LHCN-M2 (cell line): ENCODE measurements around the gene SPECC1. TPM values are rescaled to one million over a fixed set of nuclear protein-coding genes. Genes with fewer than 3 reads are reported as not detected.
"Not testable (repeated sequence)": the region's sequence is repeated elsewhere in the genome, so short reads cannot be mapped to it uniquely, and the experiment has no call there.

Source experiments
- DNase-seq: peaks from one replicate; pipeline ENCODE4 v3.0.0-alpha.2; 2012; ENCODE audit warnings: low read depth
- polyA plus RNA-seq: library from polyadenylated mRNA; unstranded; fragments of >200 nt; gene quantifications from one replicate; pipeline ENCODE4 v1.2.1, GENCODE V29; 2012; ENCODE audit warnings: missing spikeins
- total RNA-seq: library from RNA; depleted of rRNA; stranded (reverse); fragments of >200 nt; gene quantifications from 2 replicates; pipeline ENCODE4 v1.2.3, GENCODE V29; 2014; rRNA removed

Gene SPECC1, protein sequence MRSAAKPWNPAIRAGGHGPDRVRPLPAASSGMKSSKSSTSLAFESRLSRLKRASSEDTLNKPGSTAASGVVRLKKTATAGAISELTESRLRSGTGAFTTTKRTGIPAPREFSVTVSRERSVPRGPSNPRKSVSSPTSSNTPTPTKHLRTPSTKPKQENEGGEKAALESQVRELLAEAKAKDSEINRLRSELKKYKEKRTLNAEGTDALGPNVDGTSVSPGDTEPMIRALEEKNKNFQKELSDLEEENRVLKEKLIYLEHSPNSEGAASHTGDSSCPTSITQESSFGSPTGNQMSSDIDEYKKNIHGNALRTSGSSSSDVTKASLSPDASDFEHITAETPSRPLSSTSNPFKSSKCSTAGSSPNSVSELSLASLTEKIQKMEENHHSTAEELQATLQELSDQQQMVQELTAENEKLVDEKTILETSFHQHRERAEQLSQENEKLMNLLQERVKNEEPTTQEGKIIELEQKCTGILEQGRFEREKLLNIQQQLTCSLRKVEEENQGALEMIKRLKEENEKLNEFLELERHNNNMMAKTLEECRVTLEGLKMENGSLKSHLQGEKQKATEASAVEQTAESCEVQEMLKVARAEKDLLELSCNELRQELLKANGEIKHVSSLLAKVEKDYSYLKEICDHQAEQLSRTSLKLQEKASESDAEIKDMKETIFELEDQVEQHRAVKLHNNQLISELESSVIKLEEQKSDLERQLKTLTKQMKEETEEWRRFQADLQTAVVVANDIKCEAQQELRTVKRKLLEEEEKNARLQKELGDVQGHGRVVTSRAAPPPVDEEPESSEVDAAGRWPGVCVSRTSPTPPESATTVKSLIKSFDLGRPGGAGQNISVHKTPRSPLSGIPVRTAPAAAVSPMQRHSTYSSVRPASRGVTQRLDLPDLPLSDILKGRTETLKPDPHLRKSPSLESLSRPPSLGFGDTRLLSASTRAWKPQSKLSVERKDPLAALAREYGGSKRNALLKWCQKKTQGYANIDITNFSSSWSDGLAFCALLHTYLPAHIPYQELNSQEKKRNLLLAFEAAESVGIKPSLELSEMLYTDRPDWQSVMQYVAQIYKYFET
- 16.9 and 19.9 TPM in 2 replicates for total RNA-seq
- polyA plus RNA-seq: 26.0 TPM

DNA sequence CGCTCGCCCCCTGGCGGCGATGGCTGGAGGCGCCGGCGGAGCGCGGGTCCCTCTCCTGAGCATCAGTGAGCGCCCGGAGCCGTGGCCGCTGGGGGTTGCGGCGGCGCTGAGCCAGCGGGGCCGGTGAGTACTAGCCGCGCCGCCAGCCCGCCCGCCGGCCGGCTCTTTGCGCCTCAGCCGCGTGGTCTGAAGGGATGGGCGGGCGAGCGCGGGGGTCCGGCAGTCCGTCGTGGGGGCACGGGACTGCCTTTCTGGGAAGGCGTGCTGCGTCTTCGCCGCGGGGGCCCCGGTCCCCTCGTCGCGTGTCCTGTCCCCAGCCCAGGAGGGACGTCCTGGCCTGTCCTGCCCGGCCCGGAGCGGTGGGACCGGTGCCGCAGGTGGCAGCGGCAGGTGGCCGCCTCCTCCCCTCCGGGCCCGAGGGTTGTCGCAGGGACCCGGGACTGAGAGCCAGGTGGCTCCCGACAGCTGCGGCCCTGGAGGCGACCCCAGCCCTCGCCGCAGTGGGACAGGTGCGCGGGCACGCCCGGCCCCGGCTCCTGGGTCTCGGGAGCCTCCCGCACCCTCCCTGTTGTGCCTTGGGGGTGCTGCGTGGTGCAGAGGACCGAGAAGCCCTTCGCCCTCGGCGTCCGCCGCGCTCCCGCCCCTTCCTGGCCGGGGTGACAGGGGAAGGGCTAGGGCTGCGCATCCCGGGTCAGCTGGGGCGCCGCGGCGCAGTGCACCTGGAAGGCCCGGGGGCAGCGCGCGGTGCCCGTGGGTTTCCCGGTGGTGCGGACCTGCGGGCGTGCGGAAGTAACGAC lies at the start of gene SPECC1:
SPECC1 (plus strand) TSS at position 58 of the 797 bp plus-strand sequence. CDS start 87,293 bp downstream, outside the sequence.
- peak; percentile 52 for DNase-seq

GRCh38 chr17:19962954-19963353 lies 46.2 kb upstream of the SPECC1 start:
- not testable (repeated sequence) for DNase-seq

- no peak for DNase-seq
Measured at GRCh38 chr17:19973156-19973555, 36.0 kb upstream of the SPECC1 start.

DNA sequence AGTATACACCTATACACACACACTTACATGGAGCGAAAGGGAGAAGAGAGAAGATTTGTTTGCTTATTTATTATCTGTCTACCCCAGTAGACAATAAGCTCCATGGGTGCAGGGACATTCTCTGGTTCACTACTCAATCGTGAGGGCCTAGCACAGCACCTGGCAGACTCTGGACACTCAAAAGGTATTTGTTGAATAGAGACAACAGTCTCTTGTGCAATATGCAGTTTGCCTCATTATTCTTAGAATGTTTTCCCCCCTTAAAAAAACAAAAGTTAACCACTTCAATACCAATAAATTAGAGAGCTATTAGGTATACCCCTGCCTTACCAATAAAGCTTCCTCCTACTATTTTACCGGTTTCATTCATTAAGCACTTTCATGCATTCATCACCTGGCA lies 33.6 kb upstream of the SPECC1 start:
- DNase-seq: no peak

- peak; percentile 84 for DNase-seq
Measured at GRCh38 chr17:19977293-19978208, 31.6 kb upstream of the SPECC1 start, which contains the start of gene AKAP10. TSS of gene AKAP10 (minus strand) at chr17:19977828. CDS start at chr17:19977679, 149 bp downstream.

GRCh38 chr17:19978209-19978802 lies 30.9 kb upstream of the SPECC1 start:
- DNase-seq: no peak

GRCh38 chr17:19978805-19979211 lies 30.4 kb upstream of the SPECC1 start:
- DNase-seq: no peak

DNA sequence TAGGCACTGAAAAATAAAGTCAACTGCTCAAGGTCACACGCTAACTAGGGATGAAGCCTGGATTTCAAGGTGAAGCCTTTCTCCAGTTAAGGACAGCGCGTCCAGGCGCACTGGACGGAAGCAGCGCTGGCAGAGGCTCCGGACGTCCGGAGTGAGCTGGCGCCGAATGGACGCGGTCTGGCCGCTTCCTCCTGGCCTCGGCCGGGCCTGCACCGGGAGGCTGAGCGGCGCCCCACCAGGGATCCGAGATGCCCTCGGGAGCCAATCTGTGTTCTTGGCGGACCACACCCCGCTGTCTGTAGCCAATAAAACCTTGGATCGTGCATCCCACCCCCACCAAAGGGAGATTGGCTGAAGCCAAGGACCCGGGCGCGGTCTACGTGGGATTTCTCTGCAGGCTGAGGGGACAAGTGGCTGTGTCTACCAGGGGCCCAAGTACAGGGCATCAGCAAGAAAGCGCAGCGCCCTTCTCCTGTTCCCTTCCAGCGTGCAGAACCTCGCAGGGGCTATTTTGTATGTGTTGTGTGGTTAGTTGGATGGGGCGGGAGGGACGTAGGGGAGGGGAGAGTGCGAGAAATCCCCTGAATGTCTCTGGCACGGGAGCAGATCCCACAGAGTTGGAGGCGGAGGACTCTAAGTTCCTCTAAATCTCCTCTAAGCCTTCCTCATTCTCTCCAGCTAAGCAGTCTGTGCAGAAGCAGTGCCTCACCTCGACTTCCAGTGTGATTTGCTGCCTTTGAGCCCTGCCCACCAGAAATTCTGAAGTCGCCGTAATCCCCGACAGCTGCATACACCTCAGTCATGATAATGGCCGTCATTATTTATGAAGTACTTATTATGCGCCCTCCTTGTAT lies 29.0 kb upstream of the SPECC1 start:
- DNase-seq: no peak

DNA sequence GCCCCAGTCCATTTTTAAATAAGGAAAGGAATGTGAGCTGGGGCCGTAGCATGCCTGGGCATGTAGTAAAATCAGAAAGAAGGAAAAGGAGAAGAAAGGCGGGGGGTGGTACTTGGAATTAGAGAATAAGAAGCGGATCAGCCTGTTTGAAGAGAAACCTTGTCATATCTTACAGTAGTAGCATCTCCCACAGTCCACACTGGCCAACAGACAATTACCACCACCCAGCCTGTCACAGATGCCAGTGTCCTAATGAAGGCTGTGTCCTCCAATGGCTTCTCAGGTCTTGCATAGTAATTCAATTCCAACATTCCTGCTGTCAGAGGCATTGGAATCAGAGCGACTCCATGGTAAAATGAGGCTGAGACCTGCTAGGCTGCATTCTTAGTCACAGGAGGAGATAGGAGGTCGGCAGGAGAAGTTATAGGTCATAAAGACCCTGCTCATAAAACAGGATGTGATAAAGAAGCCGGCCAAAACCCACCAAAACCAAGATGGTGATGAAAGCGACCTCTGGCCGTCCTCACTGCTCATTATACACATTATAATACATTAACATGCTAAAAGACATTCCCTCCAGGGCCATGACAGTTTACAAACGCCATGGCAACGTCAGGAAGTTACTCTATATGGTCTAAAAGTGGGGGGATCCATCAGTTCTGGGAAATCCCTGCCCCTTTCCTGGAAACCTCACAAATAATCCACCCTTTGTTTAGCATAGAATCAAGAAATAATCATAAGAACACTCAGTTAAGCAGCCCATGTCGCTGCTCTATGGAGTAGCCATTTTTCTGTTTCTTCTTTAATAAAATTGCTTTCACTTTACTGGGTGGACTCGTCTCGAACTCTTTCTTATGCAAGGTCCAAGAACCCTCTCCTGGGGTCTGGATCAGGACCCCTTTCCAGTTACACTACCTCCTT lies 22.0 kb upstream of the SPECC1 start:
- DNase-seq: no peak

- no peak for DNase-seq
Measured at GRCh38 chr17:19987897-19988296, 21.3 kb upstream of the SPECC1 start.

DNA sequence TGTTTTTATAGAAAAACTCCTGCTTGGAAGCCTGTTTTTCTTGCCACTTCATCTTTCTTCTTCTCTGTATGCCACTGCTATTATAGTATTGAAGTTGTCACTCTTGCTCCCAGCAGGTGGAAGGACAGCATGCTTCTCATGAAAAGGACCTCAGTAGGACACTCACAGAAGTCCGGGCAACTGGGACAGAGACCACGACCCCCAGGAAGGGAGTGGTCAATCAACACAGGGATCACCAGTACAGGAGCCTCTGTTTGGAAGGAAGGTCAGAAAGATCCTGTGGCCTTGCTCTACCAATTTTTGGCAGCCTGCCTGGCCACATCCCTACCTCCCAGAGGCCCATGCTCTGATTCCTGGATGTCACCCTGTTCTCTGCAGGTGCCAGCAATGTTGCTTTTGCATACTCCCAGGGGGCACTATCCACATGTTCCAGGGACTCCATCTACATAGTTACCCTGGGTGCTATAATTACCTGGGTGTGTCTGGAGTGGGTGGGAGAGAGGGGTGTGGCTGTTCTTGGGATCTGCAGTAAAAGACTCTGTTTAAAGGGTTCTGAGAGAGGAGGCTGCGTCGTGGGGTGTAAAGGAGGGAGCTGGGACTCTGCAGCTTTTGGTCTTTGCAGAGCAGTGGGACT lies 17.8 kb upstream of the SPECC1 start:
- DNase-seq: no peak

DNA sequence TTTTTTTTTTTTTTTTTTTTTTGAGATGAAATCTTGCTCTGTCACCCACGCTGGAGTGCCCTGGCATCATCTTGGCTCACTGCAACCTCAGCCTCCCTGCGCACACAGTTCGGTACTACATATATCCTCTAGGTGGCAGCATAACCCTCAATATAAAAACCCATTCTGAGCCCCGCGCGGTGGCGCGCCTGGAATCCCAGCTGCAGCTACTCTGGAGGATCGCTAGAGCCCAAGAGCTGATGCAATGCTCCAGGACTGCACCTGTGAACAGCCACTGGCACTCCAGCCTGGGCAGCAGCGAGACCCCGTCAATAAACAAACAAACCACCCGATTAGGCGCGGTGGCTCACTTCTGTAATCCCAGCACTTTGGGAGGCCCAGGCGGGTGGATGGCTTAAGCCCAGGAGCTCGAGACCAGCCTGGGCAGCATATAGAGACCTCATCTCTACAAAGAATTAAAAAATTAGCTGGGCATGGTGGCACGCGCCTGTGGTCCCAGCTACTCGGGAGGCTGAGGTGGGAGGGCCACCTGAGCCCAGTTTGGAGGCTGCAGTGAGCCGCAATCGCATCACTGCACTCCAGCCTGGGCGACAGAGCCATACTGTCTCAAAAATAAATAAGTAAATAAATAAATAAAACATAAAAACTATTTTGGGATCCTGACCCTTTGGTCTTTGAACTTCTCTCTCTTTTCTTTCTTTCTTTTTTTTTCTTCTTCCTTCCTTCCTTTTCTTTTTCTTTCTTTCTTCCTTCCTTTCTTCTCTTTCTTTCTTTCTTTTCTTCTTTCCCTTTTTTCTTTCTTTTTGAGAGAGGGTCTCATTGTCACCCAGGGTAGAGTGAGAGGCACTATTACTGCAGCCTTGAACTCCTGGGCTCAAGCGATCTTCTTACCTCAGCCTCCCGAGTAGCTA lies 16.1 kb upstream of the SPECC1 start:
- peak; percentile 81 for DNase-seq

DNA sequence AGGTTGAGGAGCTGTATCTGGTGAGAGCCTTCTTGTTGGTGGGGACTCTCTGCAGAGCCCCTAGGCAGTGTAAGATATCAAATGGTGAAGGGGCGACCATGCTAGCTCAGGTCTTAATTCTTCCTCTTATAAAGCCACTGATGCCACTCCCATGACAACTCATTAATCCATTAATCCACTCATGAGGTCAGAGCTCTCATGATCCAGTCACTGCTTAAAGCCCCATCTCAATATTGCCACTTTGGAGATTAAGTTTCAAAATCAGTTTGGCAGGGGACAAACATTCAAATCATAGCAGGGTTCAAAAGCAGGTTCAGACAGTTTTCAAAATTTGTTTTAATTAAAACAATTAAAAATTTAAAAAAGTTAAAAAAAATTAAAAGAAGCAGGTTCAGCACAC lies 13.1 kb upstream of the SPECC1 start:
- DNase-seq: no peak

DNA sequence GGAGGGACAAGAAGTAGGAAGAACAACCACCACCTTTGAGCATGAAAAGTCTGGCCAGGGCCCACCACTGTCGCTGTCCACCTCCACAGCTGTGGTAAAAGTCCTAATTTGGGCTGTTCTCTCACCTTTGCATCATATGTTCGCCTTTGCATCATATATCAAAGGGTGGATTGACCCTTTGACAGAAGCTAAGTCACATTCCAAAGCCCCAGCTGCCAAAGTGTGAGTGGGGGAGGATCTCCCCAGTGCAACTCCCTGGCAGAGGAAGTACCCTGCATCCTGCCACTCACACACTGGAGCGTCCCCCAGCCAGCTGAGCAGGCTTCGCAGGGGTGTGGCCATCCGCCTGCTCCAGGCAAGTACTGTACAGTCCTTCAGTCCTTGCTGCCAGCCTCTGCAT lies 12.7 kb upstream of the SPECC1 start:
- no peak for DNase-seq

DNA sequence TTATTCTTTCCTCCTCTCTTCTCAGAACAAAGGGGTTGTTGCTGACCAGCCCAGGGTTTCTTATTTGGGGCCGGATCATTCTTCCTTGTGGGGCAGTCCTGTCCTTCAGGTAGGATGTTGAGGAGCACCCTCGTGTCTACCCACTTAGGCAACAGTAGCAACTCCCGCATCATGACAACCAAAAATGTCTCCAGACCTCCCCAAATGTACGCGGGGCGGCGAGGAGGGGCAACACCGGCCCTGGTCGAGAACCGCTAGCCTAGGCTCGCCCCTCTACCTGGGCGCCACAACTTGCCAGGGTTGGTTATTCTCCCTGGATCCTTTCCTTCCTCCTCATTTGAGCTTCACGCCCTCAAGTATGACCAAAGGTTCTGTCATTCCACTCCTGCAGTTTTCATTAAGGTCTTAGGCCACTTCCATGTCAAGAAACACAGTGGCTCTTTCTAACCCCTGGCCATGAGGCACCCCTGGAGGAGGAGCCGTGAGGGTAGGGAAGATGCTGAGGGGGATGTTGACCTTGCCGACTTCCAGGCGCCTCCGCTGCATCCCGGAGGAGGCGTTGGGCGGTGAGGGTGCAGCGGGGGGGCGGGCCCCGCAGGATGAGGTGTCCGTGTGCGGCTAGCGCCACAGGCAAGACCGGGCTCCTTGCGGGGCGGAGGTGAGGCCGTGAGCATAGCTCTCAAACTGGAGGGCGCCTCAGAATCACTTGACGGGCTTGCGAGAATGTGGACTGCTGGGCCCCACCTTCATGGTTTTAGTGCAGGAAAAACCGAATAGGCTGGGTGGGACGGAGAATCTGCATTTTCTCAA lies 712 bp upstream of the SPECC1 start:
- DNase-seq: no peak
